Measurements from ENCODE around the gene GDPD5.

DNA sequence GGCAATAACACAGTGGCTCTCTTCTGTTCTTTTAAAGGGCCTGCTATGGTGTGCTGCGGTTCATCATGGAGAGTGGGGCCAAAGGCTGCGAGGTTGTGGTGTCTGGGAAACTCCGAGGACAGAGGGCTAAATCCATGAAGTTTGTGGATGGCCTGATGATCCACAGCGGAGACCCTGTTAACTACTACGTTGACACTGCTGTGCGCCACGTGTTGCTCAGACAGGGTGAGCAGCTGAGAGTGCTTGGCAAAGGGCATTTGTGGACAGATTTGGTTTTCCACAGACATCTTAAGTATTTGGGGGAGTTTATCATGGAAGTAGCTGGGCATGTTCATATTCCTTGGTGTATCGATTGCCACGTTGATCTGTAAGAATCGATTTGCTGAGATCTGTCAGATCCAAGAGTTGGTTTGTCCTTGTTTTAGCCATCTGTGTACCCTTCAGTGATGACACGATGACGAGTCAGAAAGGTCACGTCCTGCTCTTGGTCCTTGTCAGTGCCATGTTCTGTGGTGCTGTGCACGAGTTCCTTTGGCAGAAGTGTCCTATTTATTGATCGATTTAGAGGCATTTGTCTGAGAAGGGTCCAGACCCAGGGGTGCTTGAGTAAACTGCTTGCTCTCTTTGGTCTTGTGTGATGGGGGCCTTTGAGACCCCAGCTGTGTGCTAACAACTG is 121.6 kb downstream of the GDPD5 start:
- TF ChIP-seq, protein P1, sequence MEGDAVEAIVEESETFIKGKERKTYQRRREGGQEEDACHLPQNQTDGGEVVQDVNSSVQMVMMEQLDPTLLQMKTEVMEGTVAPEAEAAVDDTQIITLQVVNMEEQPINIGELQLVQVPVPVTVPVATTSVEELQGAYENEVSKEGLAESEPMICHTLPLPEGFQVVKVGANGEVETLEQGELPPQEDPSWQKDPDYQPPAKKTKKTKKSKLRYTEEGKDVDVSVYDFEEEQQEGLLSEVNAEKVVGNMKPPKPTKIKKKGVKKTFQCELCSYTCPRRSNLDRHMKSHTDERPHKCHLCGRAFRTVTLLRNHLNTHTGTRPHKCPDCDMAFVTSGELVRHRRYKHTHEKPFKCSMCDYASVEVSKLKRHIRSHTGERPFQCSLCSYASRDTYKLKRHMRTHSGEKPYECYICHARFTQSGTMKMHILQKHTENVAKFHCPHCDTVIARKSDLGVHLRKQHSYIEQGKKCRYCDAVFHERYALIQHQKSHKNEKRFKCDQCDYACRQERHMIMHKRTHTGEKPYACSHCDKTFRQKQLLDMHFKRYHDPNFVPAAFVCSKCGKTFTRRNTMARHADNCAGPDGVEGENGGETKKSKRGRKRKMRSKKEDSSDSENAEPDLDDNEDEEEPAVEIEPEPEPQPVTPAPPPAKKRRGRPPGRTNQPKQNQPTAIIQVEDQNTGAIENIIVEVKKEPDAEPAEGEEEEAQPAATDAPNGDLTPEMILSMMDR (IDR thresholded peaks at IDR 0.05): no peak
- TF ChIP-seq EZH2 (IDR thresholded peaks at IDR 0.05; ENCODE audit: borderline replicate concordance, insufficient read depth, low read depth, low read length, poor library complexity, severe bottlenecking): no peak
